GM21786 (cell line): Measurements from ENCODE around the gene MUC5B.
"Not testable (repeated sequence)": the region's sequence is repeated elsewhere in the genome, so short reads cannot be mapped to it uniquely, and the experiment has no call there.

ENCODE experiments used
- ATAC-seq: cut with Tn5 transposase; IDR thresholded peaks from one replicate; pipeline ENCODE4 v1.9.1; 2021; ENCODE audit not compliant: unreplicated experiment

MUC5B gene

GRCh38 chr11:1201395-1202153, 21.3 kb upstream of the MUC5B start:
- ATAC-seq, result no peak

- ATAC-seq, result no peak
Observed at GRCh38 chr11:1202154-1202775, 20.6 kb upstream of the MUC5B start.

GRCh38 chr11:1202776-1203504, 19.9 kb upstream of the MUC5B start:
- no peak for ATAC-seq

- ATAC-seq, result no peak
Observed at GRCh38 chr11:1203505-1204271, 19.2 kb upstream of the MUC5B start.

- no peak for ATAC-seq
Observed at GRCh38 chr11:1204381-1205101, 18.3 kb upstream of the MUC5B start.

- ATAC-seq, result no peak
Observed at GRCh38 chr11:1205121-1205986, 17.5 kb upstream of the MUC5B start.

GRCh38 chr11:1205987-1206331, 16.9 kb upstream of the MUC5B start:
- ATAC-seq, result no peak

- ATAC-seq, result no peak
Observed at GRCh38 chr11:1206391-1207271, 16.2 kb upstream of the MUC5B start.

- no peak for ATAC-seq
Observed at GRCh38 chr11:1207401-1208143, 15.3 kb upstream of the MUC5B start.

- ATAC-seq, result no peak
Observed at GRCh38 chr11:1208144-1208393, 14.8 kb upstream of the MUC5B start.

GRCh38 chr11:1208394-1209261, 14.2 kb upstream of the MUC5B start:
- no peak for ATAC-seq

- no peak for ATAC-seq
Observed at GRCh38 chr11:1209371-1210057, 13.4 kb upstream of the MUC5B start.

GRCh38 chr11:1211838-1212237, 11.0 kb upstream of the MUC5B start:
- ATAC-seq, result no peak

- ATAC-seq, result not testable (repeated sequence)
Observed at GRCh38 chr11:1215826-1216225, 7.0 kb upstream of the MUC5B start.

GRCh38 chr11:1217151-1217550, 5.7 kb upstream of the MUC5B start:
- ATAC-seq, result no peak

GRCh38 chr11:1218256-1218787, 4.5 kb upstream of the MUC5B start:
- no peak for ATAC-seq
